ENCODE data around the gene FHL5. TPM values are rescaled to one million over a fixed set of nuclear protein-coding genes. Genes with fewer than 3 reads are reported as not detected.
"Not testable (repeated sequence)": the region's sequence is repeated elsewhere in the genome, so short reads cannot be mapped to it uniquely, and the experiment has no call there.

The FHL5 gene
- total RNA-seq, 6 donors from 2014 or later = 10.5 to 25.8 (median 13.3) TPM

DNA sequence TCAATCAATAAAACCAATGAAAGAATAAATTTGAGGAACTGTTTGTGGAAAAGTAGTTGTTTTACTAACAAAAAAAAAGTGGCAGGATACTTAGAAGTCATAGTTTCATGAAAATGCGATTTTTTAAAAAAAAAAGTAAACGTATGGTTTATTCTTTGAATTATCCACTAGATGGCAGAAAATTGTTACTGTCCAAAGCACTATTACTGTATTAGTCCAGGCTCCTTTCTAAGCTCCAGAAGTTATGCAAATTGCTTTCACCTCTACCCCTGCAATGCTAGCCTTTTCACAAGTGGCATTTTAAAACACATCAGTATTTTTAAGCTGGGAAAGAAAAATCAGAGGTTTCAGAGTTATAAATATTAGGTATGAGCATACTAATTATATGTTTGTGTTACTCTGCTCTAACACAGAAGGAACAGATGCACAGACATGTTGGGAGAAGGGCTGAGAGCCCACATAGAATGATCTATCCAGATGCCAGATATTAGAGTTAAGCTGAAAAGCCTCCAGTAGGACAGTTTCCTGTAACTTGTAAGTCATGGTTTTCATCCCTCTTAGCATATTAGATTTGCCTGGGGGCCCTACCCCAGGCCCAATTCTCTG lies 63.9 kb downstream of the FHL5 start:
- Histone ChIP-seq H3K9me3 (no peaks in the 10 kb centered on the region), H3K27ac (no peak overlapping the region), H3K4me3 (no peak overlapping the region), H3K36me3 (no peaks in the 10 kb centered on the region), H3K4me1 (no peaks in the 10 kb centered on the region), H3K27me3 (no peaks in the 10 kb centered on the region)
- 7 to 8% methylated on average over 2 of the region's 2 CpGs for WGBS, 2 donors
- ATAC-seq (ENCODE audit: low FRiP score in 2 of 2) = no peak
- TF ChIP-seq POLR2AphosphoS5 (IDR thresholded peaks at IDR 0.05) = no peak
- TF ChIP-seq, protein P1, sequence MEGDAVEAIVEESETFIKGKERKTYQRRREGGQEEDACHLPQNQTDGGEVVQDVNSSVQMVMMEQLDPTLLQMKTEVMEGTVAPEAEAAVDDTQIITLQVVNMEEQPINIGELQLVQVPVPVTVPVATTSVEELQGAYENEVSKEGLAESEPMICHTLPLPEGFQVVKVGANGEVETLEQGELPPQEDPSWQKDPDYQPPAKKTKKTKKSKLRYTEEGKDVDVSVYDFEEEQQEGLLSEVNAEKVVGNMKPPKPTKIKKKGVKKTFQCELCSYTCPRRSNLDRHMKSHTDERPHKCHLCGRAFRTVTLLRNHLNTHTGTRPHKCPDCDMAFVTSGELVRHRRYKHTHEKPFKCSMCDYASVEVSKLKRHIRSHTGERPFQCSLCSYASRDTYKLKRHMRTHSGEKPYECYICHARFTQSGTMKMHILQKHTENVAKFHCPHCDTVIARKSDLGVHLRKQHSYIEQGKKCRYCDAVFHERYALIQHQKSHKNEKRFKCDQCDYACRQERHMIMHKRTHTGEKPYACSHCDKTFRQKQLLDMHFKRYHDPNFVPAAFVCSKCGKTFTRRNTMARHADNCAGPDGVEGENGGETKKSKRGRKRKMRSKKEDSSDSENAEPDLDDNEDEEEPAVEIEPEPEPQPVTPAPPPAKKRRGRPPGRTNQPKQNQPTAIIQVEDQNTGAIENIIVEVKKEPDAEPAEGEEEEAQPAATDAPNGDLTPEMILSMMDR (IDR thresholded peaks at IDR 0.05) = peak in 3 of 6 experiments; percentile 25 to 32 (median 28)
- no peak for DNase-seq

DNA sequence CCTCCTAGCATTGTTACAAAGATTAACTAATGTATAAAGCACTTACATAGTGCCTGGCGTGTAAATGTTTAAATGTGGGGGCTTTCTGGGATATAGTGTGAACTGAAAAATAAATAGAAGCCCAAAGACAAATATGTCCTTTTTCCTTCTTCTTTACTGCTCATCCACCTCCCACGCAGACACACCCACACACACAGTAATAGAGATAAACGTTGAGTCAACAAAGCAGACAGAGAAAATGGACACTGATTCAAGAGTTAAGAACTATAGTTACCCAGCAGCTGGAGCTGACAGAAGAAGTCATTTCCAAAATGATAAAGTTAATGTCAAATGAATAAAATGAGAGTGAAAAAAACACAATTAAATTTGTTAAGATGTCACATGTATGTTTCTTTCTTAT lies 68.3 kb downstream of the FHL5 start:
- no peak for TF ChIP-seq POLR2AphosphoS5 (IDR thresholded peaks at IDR 0.05)
- 64 to 68% methylated on average over 3 of the region's 3 CpGs for WGBS, 2 donors
- ATAC-seq (ENCODE audit: low FRiP score in 2 of 2) = no peak

DNA sequence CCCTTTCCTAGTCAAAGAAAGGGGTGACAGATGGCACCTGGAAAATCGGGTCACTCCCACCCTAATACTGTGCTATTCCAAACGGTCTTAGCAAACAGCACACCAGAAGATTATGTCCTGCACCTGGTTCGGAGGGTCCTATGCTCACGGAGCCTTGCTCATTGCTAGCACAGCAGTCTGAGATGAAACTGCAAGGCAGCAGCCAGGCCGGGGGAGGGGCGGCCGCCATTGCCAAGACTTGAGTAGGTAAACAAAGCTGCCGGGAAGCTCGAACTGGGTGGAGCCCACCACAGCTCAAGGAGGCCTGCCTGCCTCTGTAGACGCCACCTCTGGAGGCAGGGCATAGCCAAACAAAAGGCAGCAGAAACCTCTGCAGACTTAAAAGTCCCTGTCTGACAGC lies 75.1 kb downstream of the FHL5 start:
- 66 to 80% methylated on average over 1 to 9 of the region's 10 CpGs for WGBS, 2 donors
- not testable (repeated sequence) for H3K36me3 ChIP-seq; H3K27ac ChIP-seq; H3K9me3 ChIP-seq; H3K4me3 ChIP-seq; H3K27me3 ChIP-seq; ATAC-seq (ENCODE audit: low FRiP score in 2 of 2); H3K4me1 ChIP-seq
- peak; percentile 23 to 62 for DNase-seq

More for the DNA sequence above, 68.3 kb downstream of the FHL5 start:
- Histone ChIP-seq H3K36me3 (no peaks in the 10 kb centered on the region), H3K4me3 (no peak overlapping the region), H3K4me1 (no peaks in the 10 kb centered on the region), H3K9me3 (no peaks in the 10 kb centered on the region), H3K27ac (no peak overlapping the region), H3K27me3 (no peaks in the 10 kb centered on the region)
- DNase-seq = no peak

DNA sequence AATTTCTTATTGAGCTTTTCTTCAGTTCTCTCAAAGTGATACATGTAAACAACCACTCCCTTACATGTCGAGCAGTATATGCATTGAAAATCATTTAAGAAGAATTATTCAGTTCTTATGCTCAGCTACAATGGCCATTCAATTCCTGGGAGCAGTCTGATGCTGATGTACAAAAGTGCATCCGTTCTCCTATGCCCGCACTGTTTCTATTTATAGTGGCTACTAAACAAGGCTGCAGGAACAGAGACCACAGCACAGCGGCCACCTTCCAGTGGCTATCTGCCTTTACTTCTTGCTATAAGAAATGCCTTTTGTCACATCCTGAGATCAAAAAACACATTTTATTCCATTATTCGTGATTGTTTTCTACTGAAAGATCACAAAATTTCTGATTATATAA lies 82.2 kb downstream of the FHL5 start:
- no peaks in the 10 kb centered on the region for H3K9me3 ChIP-seq
- no peak overlapping the region for H3K4me3 ChIP-seq
- TF ChIP-seq POLR2A (IDR thresholded peaks at IDR 0.05) (no peak), POLR2AphosphoS5 (IDR thresholded peaks at IDR 0.05) (no peak), EP300 (IDR thresholded peaks at IDR 0.05) (no peak)
- TF ChIP-seq, protein P1 (IDR thresholded peaks at IDR 0.05) = no peak
- no peaks in the 10 kb centered on the region for H3K27me3 ChIP-seq
- ATAC-seq (ENCODE audit: low FRiP score in 2 of 2) = no peak
- H3K4me1 ChIP-seq = no peaks in the 10 kb centered on the region
- DNase-seq = no peak
- 45 to 66% methylated on average over 5 of the region's 5 CpGs for WGBS, 2 donors
- H3K27ac ChIP-seq = no peak overlapping the region
- H3K36me3 ChIP-seq = no peaks in the 10 kb centered on the region

DNA sequence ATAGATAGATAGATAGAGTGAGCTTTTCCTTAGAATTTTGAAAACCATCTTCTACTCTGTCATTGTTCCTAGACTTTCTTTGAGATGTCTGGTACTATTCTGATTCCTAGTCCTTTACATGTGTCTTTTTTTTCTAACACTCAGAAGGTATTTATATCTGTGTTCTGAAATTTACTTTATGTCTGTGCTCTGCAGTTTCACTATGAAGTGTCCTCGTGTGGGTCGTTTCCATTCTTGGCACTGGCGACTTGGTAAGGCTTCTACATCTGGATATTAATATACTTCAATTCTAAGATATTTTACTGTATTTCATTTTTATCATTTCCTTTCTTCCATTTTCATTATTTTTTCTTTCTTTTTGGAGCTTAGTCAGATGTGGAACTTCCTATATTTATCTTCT lies 87.0 kb downstream of the FHL5 start:
- WGBS, 2 donors = 41 to 60% methylated on average over 3 of the region's 3 CpGs
- no peak for ATAC-seq (ENCODE audit: low FRiP score in 2 of 2)

DNA sequence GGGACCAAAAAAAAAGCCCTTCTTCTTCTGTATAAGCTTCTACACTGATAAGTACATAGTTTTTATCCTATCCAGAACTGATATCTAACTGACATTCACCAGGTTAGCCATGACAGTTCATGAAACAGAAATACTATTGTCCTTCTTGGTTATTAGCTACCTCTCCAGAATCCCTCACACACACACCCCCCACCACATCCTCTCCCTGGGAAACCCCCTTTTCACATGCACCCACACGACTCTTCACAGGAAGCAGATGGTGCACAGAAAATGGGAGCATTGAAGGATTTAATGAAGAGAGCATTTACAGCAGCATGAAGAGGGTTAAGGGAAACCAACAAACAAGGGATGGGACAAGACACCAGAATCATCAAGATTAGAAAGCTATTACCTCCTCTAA lies 88.9 kb downstream of the FHL5 start:
- 18 to 28% methylated on average over 1 of the region's 1 CpG for WGBS, 2 donors

More for the DNA sequence above, 87.0 kb downstream of the FHL5 start:
- no peak overlapping the region for H3K27ac ChIP-seq
- DNase-seq = no peak
- no peaks in the 10 kb centered on the region for H3K9me3 ChIP-seq
- TF ChIP-seq EP300 (IDR thresholded peaks at IDR 0.05) (no peak), POLR2AphosphoS5 (IDR thresholded peaks at IDR 0.05) (no peak), POLR2A (IDR thresholded peaks at IDR 0.05) (no peak)
- TF ChIP-seq, protein P1 (IDR thresholded peaks at IDR 0.05) = no peak
- H3K27me3 ChIP-seq = no peaks in the 10 kb centered on the region
- no peaks in the 10 kb centered on the region for H3K4me1 ChIP-seq
- no peak overlapping the region for H3K4me3 ChIP-seq
- H3K36me3 ChIP-seq = no peaks in the 10 kb centered on the region

More for the DNA sequence above, 88.9 kb downstream of the FHL5 start:
- Histone ChIP-seq H3K4me3 (no peak overlapping the region), H3K36me3 (no peaks in the 10 kb centered on the region), H3K27me3 (no peaks in the 10 kb centered on the region), H3K4me1 (no peaks in the 10 kb centered on the region), H3K9me3 (no peaks in the 10 kb centered on the region), H3K27ac (no peak overlapping the region)
- TF ChIP-seq EP300 (IDR thresholded peaks at IDR 0.05) (no peak), POLR2AphosphoS5 (IDR thresholded peaks at IDR 0.05) (no peak), POLR2A (IDR thresholded peaks at IDR 0.05) (no peak)
- TF ChIP-seq, protein P1 (IDR thresholded peaks at IDR 0.05) = no peak
- no peak for DNase-seq
- no peak for ATAC-seq (ENCODE audit: low FRiP score in 2 of 2)
